Effector memory CD8-positive, alpha-beta T cell (primary cell): ENCODE results near the gene ANAPC5.

Experiments
- ATAC-seq: fragments of 150-1000 bp; cut with Tn5 transposase; replicated peaks from 2 replicates; pipeline ENCODE4 v1.10.0; 2021; ENCODE audit warnings: mild to moderate bottlenecking, moderate library complexity
- DNase-seq, 3 experiments: peaks; one replicate each; pipeline ENCODE4 v3.0.0; 2021
- H3K27ac Mint-ChIP-seq, 2 donors: one replicate each; pipeline ENCODE4 v1.8.0; 2022; ENCODE audit warnings: mild to moderate bottlenecking in 2 of 2, mixed read lengths in 2 of 2, moderate library complexity in 2 of 2
- H3K27me3 Mint-ChIP-seq, 2 donors: one replicate each; pipeline ENCODE4 v1.8.0; 2022; ENCODE audit warnings: mixed read lengths in 2 of 2
- H3K36me3 Mint-ChIP-seq: one replicate; pipeline ENCODE4 v1.8.0; 2022; ENCODE audit warnings: mild to moderate bottlenecking, moderate library complexity, mixed read lengths; ENCODE audit not compliant: insufficient read depth
- H3K4me1 Mint-ChIP-seq, 2 donors: one replicate each; pipeline ENCODE4 v1.8.0; 2022; ENCODE audit warnings: low read depth in 2 of 2, mixed read lengths in 2 of 2
- H3K4me3 Mint-ChIP-seq, 2 donors: one replicate each; pipeline ENCODE4 v1.8.0; 2022; ENCODE audit warnings: mild to moderate bottlenecking in 2 of 2, mixed read lengths in 2 of 2, moderate library complexity in 2 of 2
- H3K9me3 Mint-ChIP-seq, 2 donors: one replicate each; pipeline ENCODE4 v1.8.0; 2022; ENCODE audit warnings: mixed read lengths in 2 of 2

ANAPC5 gene

DNA sequence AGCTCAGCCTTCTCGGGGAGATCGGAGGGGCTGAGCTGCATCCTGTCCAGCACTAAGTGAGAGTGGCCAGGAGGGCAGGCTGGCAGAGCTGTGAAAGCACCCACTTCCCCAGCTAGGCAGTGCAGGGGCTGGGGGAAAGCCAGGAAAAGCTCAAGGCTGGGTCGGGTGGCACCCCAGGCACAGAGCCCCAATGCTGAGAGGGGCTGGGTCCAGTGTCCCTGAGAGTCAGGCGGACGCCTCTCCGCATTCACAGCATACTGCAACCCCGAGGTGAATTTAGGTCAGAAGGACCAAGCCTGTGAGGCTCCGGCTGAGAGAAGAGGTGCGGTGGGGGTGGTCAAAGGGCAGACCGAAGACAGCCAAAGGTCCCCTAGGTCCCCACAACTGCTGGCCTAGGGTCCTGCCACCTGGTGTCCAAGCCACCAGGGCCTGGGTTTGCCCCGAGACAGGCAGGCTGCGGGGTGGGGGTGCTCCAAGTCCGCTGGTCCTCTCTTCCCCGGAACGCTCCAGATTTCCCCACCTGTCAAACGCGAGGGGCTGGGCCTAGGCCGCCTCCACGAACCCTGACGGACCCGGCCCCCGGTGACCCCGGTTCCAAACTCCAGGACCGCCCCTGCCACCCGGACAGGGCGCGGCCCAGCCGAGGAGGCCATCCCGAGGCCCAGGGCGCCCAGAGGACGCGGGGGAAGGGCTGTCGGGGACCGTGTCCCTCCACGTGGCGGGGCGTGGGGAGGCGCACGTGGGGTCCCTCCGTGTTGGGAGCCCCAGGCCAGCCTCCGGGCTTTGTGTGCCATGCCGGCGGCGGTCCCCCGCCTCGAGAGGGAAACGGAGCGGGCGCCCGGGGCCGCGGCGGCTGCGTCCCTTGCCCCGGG lies 56.2 kb downstream of the ANAPC5 start:
- H3K27me3 Mint-ChIP-seq: no peaks in the 10 kb centered on the region
- H3K4me1 Mint-ChIP-seq: peaks cover 9 to 18% of the 10 kb centered on the region in 2 donors
- H3K9me3 Mint-ChIP-seq: no peaks in the 10 kb centered on the region
- H3K36me3 Mint-ChIP-seq: peaks cover 18% of the 10 kb centered on the region
- DNase-seq (peak in 2 of 3 experiments; percentile 10 to 20), ATAC-seq (peak; percentile 27)
- H3K27ac Mint-ChIP-seq: peak overlapping the region; percentile 73 to 80
- H3K4me3 Mint-ChIP-seq: peak overlapping the region; percentile 86 to 90

DNA sequence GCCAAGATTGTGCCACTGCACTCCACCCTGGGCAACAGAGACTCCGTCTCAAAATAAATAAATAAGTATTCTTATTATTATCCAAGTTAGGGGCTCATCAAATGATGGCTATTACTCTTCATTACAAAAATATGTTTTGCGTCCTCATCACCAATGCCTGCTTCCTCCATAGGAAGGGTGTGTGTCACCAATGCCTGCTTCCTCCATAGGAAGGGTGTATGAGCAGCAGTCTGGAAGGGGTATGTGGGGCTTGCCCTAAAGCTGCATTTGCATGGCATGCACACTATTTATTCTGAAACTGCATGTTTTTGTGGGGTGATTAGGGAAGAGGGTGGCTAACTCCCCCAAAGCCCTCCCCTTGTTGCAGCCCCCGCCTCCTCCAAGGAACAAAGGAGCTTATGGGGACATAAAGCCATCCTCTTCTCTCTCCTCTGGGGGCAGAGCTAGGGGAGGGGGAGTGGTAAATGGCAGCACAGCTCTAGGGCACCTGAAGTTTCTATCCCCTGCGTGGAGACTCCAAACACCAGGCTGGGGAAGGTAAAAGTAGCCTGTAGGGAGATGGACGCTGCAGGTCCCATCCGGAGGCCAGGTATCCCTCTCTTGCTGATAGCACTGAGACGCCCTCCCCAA lies 57.0 kb downstream of the ANAPC5 start:
- DNase-seq (no peak), ATAC-seq (no peak)
- H3K27ac Mint-ChIP-seq: peak overlapping the region; percentile 73 to 80
- no peaks in the 10 kb centered on the region for H3K9me3 Mint-ChIP-seq
- H3K36me3 Mint-ChIP-seq: peaks cover 19% of the 10 kb centered on the region
- H3K4me3 Mint-ChIP-seq: peak overlapping the region; percentile 86 to 90
- no peaks in the 10 kb centered on the region for H3K27me3 Mint-ChIP-seq
- H3K4me1 Mint-ChIP-seq: peaks cover 9 to 18% of the 10 kb centered on the region in 2 donors

GRCh38 chr12:121294151-121294889 lies 57.9 kb downstream of the ANAPC5 start:
- no peaks in the 10 kb centered on the region for H3K9me3 Mint-ChIP-seq
- H3K36me3 Mint-ChIP-seq: peaks cover 19% of the 10 kb centered on the region
- peak overlapping the region; percentile 26 to 31 for H3K27ac Mint-ChIP-seq
- H3K27me3 Mint-ChIP-seq: no peaks in the 10 kb centered on the region
- ATAC-seq (no peak), DNase-seq (no peak)
- peak overlapping the region; percentile 51 to 52 for H3K4me3 Mint-ChIP-seq
- H3K4me1 Mint-ChIP-seq: peaks cover 11 to 21% of the 10 kb centered on the region in 2 donors

DNA sequence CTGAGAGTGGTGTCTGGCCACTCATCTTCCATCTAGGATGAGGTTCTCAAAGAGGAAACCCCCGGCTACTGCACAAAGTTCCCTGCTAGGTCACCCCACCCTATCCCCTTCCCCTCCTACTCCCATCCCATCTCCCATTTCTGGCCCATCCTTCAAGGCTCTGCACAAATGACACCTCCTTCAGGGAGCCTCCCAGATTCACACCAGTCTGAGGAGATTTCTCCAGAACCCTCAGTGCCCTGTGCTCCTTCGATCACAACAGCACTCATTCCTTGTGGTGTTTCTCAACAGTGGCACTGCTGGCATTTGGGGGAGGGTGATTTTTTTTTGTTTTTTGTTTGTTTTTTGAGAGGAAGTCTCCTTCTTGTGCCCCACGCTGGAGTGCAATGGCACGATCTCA lies 58.6 kb downstream of the ANAPC5 start:
- H3K27me3 Mint-ChIP-seq: no peaks in the 10 kb centered on the region
- DNase-seq: no peak
- H3K9me3 Mint-ChIP-seq: no peaks in the 10 kb centered on the region
- H3K4me3 Mint-ChIP-seq: no peak overlapping the region
- no peak for ATAC-seq
- H3K4me1 Mint-ChIP-seq: peaks cover 11 to 21% of the 10 kb centered on the region in 2 donors
- H3K27ac Mint-ChIP-seq: peak overlapping the region; percentile 26 to 31
- H3K36me3 Mint-ChIP-seq: peaks cover 19% of the 10 kb centered on the region

DNA sequence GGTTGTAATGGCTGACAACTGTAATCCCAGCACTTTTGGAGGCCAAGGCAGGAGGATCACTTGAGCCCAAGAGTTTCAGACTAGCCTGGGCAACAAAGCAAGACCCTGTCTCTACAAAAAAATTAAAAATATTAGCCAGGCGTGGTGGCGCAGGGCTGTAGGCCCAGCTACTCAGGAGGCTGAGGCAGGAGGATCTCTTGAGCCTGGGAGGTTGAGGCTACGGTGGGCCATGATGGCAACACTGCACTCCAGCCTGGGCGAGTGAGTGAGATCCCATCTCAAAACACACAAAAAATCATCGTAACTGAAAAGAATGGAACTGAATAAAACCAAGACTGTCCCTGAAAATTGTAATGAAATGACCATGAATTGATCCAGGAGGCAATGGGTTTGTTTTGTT lies 61.8 kb downstream of the ANAPC5 start:
- H3K27me3 Mint-ChIP-seq: no peaks in the 10 kb centered on the region
- peak overlapping the region in 1 of 2 donors; percentile 51 for H3K27ac Mint-ChIP-seq
- H3K4me1 Mint-ChIP-seq: peaks cover 6 to 14% of the 10 kb centered on the region in 2 donors
- no peak for DNase-seq
- no peak overlapping the region for H3K4me3 Mint-ChIP-seq
- H3K9me3 Mint-ChIP-seq: no peaks in the 10 kb centered on the region
- no peak for ATAC-seq
- H3K36me3 Mint-ChIP-seq: peaks cover 14% of the 10 kb centered on the region

GRCh38 chr12:121289962-121290361 lies 62.2 kb downstream of the ANAPC5 start:
- Mint-ChIP-seq H3K27me3 (no peaks in the 10 kb centered on the region), H3K27ac (peak overlapping the region in 1 of 2 donors; percentile 51), H3K4me3 (no peak overlapping the region), H3K36me3 (peaks cover 14% of the 10 kb centered on the region), H3K4me1 (peaks cover 5 to 10% of the 10 kb centered on the region in 2 donors), H3K9me3 (no peaks in the 10 kb centered on the region)
- ATAC-seq: no peak
- no peak for DNase-seq

GRCh38 chr12:121288986-121289385 lies 63.2 kb downstream of the ANAPC5 start:
- H3K27me3 Mint-ChIP-seq: no peaks in the 10 kb centered on the region
- no peak for DNase-seq
- no peak overlapping the region for H3K27ac Mint-ChIP-seq
- no peak overlapping the region for H3K4me3 Mint-ChIP-seq
- no peaks in the 10 kb centered on the region for H3K9me3 Mint-ChIP-seq
- no peak for ATAC-seq
- H3K36me3 Mint-ChIP-seq: peaks cover 14% of the 10 kb centered on the region
- H3K4me1 Mint-ChIP-seq: peaks cover 7 to 10% of the 10 kb centered on the region in 2 donors

- no peak overlapping the region for H3K27ac Mint-ChIP-seq
- peaks cover 14% of the 10 kb centered on the region for H3K36me3 Mint-ChIP-seq
- peaks cover 7 to 10% of the 10 kb centered on the region in 2 donors for H3K4me1 Mint-ChIP-seq
Measured at GRCh38 chr12:121288158-121288845, 63.9 kb downstream of the ANAPC5 start.

GRCh38 chr12:121287267-121287954 lies 64.8 kb downstream of the ANAPC5 start:
- DNase-seq (no peak), ATAC-seq (no peak)
- peaks cover 14% of the 10 kb centered on the region for H3K36me3 Mint-ChIP-seq

More at GRCh38 chr12:121288158-121288845, 63.9 kb downstream of the ANAPC5 start:
- ATAC-seq (no peak), DNase-seq (no peak)
- H3K27me3 Mint-ChIP-seq: no peaks in the 10 kb centered on the region
- H3K9me3 Mint-ChIP-seq: no peaks in the 10 kb centered on the region
- no peak overlapping the region for H3K4me3 Mint-ChIP-seq

GRCh38 chr12:121285856-121286255 lies 66.4 kb downstream of the ANAPC5 start:
- H3K4me1 Mint-ChIP-seq: peaks cover 7% of the 10 kb centered on the region in 2 donors

More at GRCh38 chr12:121287267-121287954, 64.8 kb downstream of the ANAPC5 start:
- no peak overlapping the region for H3K27ac Mint-ChIP-seq
- no peaks in the 10 kb centered on the region for H3K27me3 Mint-ChIP-seq
- peaks cover 7 to 10% of the 10 kb centered on the region in 2 donors for H3K4me1 Mint-ChIP-seq
- H3K9me3 Mint-ChIP-seq: no peaks in the 10 kb centered on the region
- H3K4me3 Mint-ChIP-seq: no peak overlapping the region

DNA sequence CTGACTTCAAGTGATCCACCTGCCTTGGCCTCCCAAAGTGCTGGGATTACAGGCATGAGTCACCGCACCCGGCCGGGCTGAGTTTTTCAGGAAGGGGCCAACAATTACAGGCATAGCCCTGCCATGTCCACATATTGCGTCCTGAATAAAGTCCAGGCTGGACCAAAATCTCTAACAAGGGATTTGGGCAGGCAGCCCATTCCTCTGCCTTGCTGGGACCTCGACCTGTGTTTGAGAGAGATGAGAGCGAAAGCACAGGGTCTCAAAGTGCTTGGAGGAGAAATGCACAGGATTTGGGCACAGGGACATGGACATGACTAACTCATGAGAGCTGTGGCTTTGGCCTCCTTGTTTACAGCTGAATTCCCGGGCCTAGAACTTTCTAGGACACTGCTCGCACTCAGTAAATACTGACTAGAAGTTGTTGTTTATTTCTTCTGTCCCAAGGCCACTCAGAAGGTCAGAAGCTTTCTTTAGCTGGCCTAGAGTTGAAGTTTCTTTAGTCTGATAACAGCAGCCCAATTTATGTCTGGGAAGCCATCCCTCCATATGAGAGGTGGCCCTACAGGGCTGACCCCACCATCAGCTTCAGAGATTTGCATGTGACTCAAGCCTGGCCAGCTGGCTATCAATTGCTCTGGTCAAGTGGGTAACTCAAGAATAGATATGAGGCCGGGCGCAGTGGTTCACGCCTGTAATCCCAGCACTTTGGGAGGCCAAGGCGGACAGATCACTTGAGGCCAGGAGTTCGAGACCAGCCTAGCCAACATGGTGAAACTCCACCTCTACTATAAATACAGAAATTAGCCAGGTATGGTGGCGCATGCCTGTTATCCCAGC lies 67.4 kb downstream of the ANAPC5 start:
- Mint-ChIP-seq H3K9me3 (no peaks in the 10 kb centered on the region), H3K27me3 (no peaks in the 10 kb centered on the region), H3K4me1 (peaks cover 4 to 5% of the 10 kb centered on the region in 2 donors), H3K4me3 (no peak overlapping the region), H3K27ac (no peak overlapping the region), H3K36me3 (peaks cover 5% of the 10 kb centered on the region)
- DNase-seq: no peak
- no peak for ATAC-seq

More at GRCh38 chr12:121285856-121286255, 66.4 kb downstream of the ANAPC5 start:
- H3K4me3 Mint-ChIP-seq: no peak overlapping the region
- DNase-seq (no peak), ATAC-seq (no peak)
- peaks cover 5% of the 10 kb centered on the region for H3K36me3 Mint-ChIP-seq
- no peaks in the 10 kb centered on the region for H3K27me3 Mint-ChIP-seq
- no peak overlapping the region for H3K27ac Mint-ChIP-seq
- no peaks in the 10 kb centered on the region for H3K9me3 Mint-ChIP-seq

DNA sequence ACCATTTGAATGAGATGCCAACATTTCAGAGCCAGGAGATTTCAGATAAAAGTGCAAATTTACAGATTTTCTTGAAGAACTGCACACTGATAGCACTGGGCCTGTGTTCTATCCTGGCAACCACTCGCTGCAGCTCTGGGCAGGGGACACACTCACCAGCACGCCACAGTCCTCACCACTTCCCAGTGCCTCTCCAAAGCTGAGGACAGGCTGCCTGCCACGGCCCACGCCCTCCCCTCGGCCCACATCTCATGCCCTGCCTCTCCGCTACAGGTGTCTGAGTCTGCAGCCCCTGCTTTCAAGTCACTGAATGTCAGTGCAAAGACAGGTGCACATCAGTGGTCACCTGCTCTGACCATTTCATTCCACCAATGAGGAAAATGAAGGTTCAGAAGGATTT lies 68.4 kb downstream of the ANAPC5 start:
- peaks cover 4 to 5% of the 10 kb centered on the region in 2 donors for H3K4me1 Mint-ChIP-seq
- DNase-seq (no peak), ATAC-seq (no peak)
- no peak overlapping the region for H3K27ac Mint-ChIP-seq
- H3K36me3 Mint-ChIP-seq: peaks cover 5% of the 10 kb centered on the region
- no peak overlapping the region for H3K4me3 Mint-ChIP-seq
- no peaks in the 10 kb centered on the region for H3K27me3 Mint-ChIP-seq
- H3K9me3 Mint-ChIP-seq: no peaks in the 10 kb centered on the region
